ENCODE data around the gene MLLT10.

- TF ChIP-seq POLR2A (IDR thresholded peaks at IDR 0.05; ENCODE audit: low read depth, low read length) (no peak), TAF1 (IDR thresholded peaks at IDR 0.05; ENCODE audit: borderline replicate concordance, low read depth, low read length) (no peak), POLR2AphosphoS5 (IDR thresholded peaks at IDR 0.05; ENCODE audit: low read depth, low read length) (no peak)
Observed at GRCh38 chr10:21700474-21700873, 166.4 kb downstream of the MLLT10 start.
